Left ventricle myocardium inferior (tissue), 1 donor: ENCODE measurements around the gene MYO16. TPM values are rescaled to one million over a fixed set of nuclear protein-coding genes. Genes with fewer than 3 reads are reported as not detected.

Experiments
- DNase-seq: peaks from one replicate; pipeline ENCODE4 v3.0.0-alpha.2; 2020
- H3K27ac ChIP-seq: fragments of 200-600 bp; replicated peaks from 2 replicates; pipeline ENCODE4 v1.8.0; 2021
- H3K27me3 ChIP-seq: fragments of 200-600 bp; 2 replicates; pipeline ENCODE4 v1.8.0; 2021; ENCODE audit warnings: low read depth
- H3K36me3 ChIP-seq: fragments of 200-600 bp; 2 replicates; pipeline ENCODE4 v1.8.0; 2021
- H3K4me1 ChIP-seq: fragments of 200-600 bp; 2 replicates; pipeline ENCODE4 v1.8.0; 2021
- H3K4me3 ChIP-seq: fragments of 200-600 bp; 2 replicates; pipeline ENCODE4 v1.8.0; 2021; ENCODE audit warnings: mild to moderate bottlenecking, moderate library complexity
- H3K9me3 ChIP-seq: fragments of 200-600 bp; replicated peaks from 2 replicates; pipeline ENCODE4 v1.8.0; 2021
- intact Hi-C: fragments of 100-400 bp; cut with micrococcal nuclease; formaldehyde crosslinking; loops from one replicate; pipeline ENCODE4 v1.11.0; 2022
- total RNA-seq: library from RNA; stranded (reverse); fragmentation: NEBNext Ultra II Directional; extraction: Animal tissue kit (Norgen Biotek cat#: 25700); gene quantifications from one replicate; pipeline ENCODE4 v1.2.1, GENCODE V29; 2021
- TF ChIP-seq, protein P1 (sequence below): fragments of 200-600 bp; IDR thresholded peaks from 2 replicates; pipeline ENCODE4 v1.8.0; 2021; ENCODE audit warnings: antibody characterized with exemption, mild to moderate bottlenecking, borderline replicate concordance
- donor health status: DM: no; HTN: yes; CAD: no; lungs with severe emphysema.

The MYO16 gene
- total RNA-seq, 1 donor from 2014 or later: 1.7 TPM

DNA sequence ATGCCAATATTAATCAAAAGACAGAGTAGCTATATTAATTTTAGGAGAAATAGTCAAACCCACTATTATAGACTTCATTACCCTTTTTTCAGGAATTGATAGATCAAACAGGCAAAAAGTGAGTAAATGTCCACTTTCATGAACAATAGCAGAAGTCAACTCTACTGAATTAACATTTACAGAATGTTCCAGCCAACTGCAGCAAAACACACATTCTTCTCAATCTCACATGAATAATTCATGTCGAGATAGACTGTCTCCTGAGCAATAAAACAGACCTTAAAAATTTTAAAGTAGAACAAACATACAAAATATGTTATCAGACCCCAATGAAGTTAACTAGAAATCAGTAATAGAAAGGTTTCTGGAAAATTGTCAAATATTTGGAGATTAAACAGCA, 118.4 kb downstream of the MYO16 start:
- H3K9me3 ChIP-seq: peaks cover 14% of the 10 kb centered on the region
- TF ChIP-seq, protein P1, sequence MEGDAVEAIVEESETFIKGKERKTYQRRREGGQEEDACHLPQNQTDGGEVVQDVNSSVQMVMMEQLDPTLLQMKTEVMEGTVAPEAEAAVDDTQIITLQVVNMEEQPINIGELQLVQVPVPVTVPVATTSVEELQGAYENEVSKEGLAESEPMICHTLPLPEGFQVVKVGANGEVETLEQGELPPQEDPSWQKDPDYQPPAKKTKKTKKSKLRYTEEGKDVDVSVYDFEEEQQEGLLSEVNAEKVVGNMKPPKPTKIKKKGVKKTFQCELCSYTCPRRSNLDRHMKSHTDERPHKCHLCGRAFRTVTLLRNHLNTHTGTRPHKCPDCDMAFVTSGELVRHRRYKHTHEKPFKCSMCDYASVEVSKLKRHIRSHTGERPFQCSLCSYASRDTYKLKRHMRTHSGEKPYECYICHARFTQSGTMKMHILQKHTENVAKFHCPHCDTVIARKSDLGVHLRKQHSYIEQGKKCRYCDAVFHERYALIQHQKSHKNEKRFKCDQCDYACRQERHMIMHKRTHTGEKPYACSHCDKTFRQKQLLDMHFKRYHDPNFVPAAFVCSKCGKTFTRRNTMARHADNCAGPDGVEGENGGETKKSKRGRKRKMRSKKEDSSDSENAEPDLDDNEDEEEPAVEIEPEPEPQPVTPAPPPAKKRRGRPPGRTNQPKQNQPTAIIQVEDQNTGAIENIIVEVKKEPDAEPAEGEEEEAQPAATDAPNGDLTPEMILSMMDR: no peak
- no peaks in the 10 kb centered on the region for H3K36me3 ChIP-seq
- H3K4me1 ChIP-seq: no peaks in the 10 kb centered on the region
- no peak overlapping the region for H3K27ac ChIP-seq
- H3K27me3 ChIP-seq: no peaks in the 10 kb centered on the region
- no peak overlapping the region for H3K4me3 ChIP-seq
- intact Hi-C loops: no loop called here
- no peak for DNase-seq

DNA sequence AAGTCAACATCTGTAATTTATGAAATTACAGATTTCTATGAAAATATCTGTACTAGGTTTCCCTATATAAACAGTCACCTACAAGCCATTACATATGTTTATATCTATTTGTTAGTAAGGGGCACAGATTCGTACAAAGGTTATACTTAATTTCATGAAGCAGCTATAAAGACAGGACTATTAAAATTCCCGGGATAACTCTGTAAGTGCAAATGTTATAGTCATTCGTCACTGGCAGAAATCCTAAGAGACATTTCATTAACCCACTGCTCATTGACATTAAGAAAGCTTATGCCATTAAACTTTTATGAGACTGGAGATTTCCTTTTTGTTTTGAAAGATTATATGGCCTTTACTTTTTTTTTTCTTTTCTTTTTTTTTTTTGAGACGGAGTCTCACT, 122.9 kb downstream of the MYO16 start:
- DNase-seq: no peak
- Histone ChIP-seq H3K4me3 (no peak overlapping the region), H3K27ac (no peak overlapping the region), H3K36me3 (no peaks in the 10 kb centered on the region), H3K27me3 (no peaks in the 10 kb centered on the region), H3K9me3 (peaks cover under 1% of the 10 kb centered on the region), H3K4me1 (no peaks in the 10 kb centered on the region)
- TF ChIP-seq, protein P1: no peak
- intact Hi-C loops: no loop called here

DNA sequence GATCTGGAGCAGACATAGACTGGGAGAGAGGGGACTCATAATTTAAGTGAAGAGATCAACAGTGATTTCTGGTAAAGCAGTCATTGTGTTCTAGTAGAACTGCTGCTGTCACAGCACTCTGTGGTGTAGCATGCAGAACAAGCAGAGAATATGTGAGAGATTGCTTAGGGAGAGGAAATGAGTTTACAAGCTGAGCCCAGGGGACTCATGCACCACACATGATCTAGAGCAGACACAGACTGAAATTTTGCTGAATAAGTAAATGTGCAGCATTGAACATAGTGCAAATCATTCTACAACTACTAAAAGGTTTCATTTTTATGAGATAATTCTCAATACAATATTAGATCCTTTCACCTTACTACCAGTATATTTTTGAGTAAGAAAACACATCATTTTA, 125.7 kb downstream of the MYO16 start:
- no peak for DNase-seq
- Histone ChIP-seq H3K27me3 (no peaks in the 10 kb centered on the region), H3K36me3 (no peaks in the 10 kb centered on the region), H3K4me1 (no peaks in the 10 kb centered on the region), H3K4me3 (no peak overlapping the region), H3K27ac (no peak overlapping the region), H3K9me3 (no peaks in the 10 kb centered on the region)
- intact Hi-C loops: no loop called here
- TF ChIP-seq, protein P1: no peak

DNA sequence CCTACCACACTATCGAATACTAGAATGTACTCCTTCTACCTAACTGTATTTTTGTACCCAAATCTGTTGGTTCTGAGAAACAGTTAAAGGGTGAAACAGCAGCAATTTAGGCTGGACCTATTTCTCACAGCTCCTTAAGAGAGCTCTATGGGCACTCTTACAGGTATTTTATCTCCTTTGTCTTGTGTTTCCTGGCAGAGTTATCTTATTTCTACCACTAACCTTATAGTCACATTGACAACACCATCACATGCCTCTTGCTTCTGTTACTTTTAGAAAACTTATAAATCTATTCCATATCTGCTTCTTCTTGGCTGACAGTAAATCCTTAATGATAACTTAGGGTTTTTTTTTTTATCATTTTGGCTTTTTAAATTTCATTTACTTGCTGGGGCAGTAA, 130.7 kb downstream of the MYO16 start:
- Histone ChIP-seq H3K36me3 (no peaks in the 10 kb centered on the region), H3K4me1 (no peaks in the 10 kb centered on the region), H3K4me3 (no peak overlapping the region), H3K27me3 (no peaks in the 10 kb centered on the region), H3K9me3 (no peaks in the 10 kb centered on the region), H3K27ac (no peak overlapping the region)
- DNase-seq: no peak
- intact Hi-C loops: no loop called here
- TF ChIP-seq, protein P1: no peak

DNA sequence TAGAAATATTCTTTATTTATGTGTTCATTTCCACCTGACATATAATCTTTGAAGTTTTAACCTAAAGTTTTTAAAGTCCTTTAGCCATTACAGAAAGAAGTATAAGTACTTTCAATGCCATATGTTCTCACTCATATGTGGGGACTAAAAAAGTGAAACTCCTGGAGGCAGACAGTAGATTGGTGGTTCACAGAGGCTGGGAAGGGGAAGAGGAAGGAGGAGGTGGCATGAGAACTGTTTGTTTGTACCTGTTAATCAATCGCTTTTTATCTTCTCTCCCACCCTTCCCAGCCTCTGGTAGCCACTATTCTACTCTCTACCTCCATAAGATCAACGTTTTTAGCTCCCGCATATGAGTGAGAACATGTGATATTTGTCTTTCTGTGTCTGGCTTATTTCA, 131.1 kb downstream of the MYO16 start:
- intact Hi-C loops: no loop called here
- Histone ChIP-seq H3K4me3 (no peak overlapping the region), H3K36me3 (no peaks in the 10 kb centered on the region), H3K4me1 (no peaks in the 10 kb centered on the region), H3K9me3 (no peaks in the 10 kb centered on the region), H3K27ac (no peak overlapping the region), H3K27me3 (no peaks in the 10 kb centered on the region)
- DNase-seq: no peak
- TF ChIP-seq, protein P1: no peak

DNA sequence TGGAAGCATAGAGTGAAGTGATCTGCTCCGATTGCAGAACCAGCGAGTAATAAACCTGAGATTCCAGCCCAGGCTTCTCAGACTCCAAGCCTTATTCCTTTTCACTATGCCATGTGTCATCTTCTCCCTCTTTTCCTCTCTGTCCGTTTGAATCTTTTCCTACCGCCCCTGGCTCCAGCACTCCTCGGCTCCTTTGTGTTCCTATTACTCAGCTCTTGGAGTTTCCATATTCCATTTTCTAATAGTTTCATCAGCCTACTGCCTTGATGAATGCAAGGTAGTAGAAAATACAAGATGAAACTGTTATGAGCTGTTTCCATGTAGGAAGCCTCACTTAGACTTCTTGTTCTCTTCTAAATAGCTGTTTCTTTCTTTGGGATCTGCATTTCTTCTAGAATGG, 138.6 kb downstream of the MYO16 start:
- Histone ChIP-seq H3K36me3 (no peaks in the 10 kb centered on the region), H3K4me1 (no peaks in the 10 kb centered on the region), H3K9me3 (no peaks in the 10 kb centered on the region), H3K27ac (no peak overlapping the region), H3K27me3 (no peaks in the 10 kb centered on the region), H3K4me3 (no peak overlapping the region)
- TF ChIP-seq, protein P1: no peak
- DNase-seq: no peak
- intact Hi-C loops: no loop called here
